ENCODE results near the gene TBC1D2B. TPM values are rescaled to one million over a fixed set of nuclear protein-coding genes. Genes with fewer than 3 reads are reported as not detected.

The TBC1D2B gene
- total and polyA plus RNA-seq, 3 donors from 2014 or later = 28.9 to 41.5 (median 40.6) TPM

DNA sequence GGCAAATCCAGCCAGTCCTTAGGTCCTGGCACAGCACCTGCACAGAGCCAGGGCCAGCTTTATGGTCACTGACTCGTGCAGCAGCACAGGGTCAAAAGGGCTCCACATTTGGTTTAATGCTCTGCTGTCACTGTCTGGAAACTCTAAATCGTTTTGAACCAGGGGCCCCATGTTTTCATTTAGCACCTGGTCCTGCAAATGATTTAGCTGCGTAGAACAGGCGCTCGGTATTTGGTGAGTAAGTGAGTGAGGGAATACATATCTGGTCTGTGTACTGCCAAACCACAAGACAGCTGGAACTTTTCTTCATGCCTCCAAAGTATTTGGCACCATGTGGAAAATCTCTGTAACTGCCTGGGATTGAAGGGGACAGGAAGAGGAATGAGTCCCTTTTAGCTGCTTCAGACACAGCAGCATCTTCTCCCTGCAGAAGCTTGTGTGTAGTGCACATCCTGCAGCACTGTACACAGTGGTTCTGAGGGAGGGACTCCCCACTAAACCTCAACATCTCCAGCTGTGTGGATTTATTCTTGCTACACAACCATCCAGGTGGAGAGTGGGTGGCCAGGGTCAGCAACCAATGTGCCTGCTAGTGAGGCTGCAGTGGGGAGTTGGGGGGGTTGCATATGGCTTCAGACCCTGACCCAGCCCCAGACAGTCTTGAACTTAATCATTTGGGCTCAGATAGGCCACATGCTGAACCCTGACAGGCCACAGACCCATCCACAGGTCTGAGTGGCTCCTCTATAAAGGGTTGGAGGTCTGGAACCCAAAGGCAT, 15.9 kb upstream of the TBC1D2B start:
- Histone ChIP-seq H3K4me3 (no peak overlapping the region), H3K27ac (no peak overlapping the region), H3K4me1 (no peaks in the 10 kb centered on the region), H3K9me3 (no peaks in the 10 kb centered on the region), H3K27me3 (no peaks in the 10 kb centered on the region), H3K36me3 (ENCODE audit: low read depth, missing control alignments) (no peaks in the 10 kb centered on the region)
- intact Hi-C loops (cut with DNase I; ENCODE audit: low total_unique reads) = no loop called here
- DNase-seq = no peak
- no peak for TF ChIP-seq POLR2A (IDR thresholded peaks at IDR 0.05)
- TF ChIP-seq, protein P1, sequence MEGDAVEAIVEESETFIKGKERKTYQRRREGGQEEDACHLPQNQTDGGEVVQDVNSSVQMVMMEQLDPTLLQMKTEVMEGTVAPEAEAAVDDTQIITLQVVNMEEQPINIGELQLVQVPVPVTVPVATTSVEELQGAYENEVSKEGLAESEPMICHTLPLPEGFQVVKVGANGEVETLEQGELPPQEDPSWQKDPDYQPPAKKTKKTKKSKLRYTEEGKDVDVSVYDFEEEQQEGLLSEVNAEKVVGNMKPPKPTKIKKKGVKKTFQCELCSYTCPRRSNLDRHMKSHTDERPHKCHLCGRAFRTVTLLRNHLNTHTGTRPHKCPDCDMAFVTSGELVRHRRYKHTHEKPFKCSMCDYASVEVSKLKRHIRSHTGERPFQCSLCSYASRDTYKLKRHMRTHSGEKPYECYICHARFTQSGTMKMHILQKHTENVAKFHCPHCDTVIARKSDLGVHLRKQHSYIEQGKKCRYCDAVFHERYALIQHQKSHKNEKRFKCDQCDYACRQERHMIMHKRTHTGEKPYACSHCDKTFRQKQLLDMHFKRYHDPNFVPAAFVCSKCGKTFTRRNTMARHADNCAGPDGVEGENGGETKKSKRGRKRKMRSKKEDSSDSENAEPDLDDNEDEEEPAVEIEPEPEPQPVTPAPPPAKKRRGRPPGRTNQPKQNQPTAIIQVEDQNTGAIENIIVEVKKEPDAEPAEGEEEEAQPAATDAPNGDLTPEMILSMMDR (IDR thresholded peaks at IDR 0.05) = no peak
- 40 to 72% methylated on average over 5 of the region's 5 CpGs for WGBS, 2 donors

DNA sequence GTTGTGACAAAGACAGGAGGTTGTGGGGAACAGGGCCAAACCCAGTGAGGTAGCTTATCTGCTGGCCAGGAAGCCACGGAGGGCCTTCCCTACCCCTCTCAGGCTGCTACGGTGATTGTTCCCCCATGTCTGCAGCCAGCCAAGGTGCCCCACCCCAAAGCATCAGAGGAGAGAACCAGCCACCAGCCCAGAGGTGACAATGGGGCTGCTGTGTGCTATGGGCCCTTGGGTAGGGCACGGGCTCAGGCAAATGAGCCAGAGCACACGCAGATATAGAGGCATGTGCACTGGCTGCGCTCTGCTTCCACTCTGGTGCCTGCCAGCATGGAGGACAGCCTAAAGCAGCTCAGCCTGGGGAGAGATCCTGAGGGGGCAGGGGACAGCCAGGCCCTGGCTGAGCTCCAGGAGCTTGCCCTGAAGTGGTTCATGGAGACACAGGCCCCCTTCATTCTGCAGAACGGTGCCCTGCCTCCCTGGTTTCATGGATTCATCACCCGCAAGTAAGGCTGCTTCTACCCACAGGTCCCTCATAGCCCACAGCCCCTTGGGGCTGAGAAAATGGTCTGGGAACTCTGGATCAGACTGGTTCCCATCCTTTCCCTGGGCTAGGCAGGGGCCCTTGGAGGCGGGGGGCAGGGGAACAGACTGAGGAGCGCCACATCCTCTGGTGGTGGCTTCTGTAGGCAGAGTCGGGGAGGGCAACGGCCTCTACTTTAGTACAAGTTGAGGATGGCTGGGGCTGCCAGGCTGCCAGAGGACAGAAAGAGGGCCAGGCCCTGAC, 14.9 kb upstream of the TBC1D2B start, which contains the start of gene SH2D7:
TSS of gene SH2D7 (plus strand) at position 301 of the 781 bp plus-strand sequence. CDS start at position 325, 24 bp downstream.
- intact Hi-C loops (cut with DNase I; ENCODE audit: low total_unique reads) = no loop called here
- H3K27me3 ChIP-seq = no peaks in the 10 kb centered on the region

DNA sequence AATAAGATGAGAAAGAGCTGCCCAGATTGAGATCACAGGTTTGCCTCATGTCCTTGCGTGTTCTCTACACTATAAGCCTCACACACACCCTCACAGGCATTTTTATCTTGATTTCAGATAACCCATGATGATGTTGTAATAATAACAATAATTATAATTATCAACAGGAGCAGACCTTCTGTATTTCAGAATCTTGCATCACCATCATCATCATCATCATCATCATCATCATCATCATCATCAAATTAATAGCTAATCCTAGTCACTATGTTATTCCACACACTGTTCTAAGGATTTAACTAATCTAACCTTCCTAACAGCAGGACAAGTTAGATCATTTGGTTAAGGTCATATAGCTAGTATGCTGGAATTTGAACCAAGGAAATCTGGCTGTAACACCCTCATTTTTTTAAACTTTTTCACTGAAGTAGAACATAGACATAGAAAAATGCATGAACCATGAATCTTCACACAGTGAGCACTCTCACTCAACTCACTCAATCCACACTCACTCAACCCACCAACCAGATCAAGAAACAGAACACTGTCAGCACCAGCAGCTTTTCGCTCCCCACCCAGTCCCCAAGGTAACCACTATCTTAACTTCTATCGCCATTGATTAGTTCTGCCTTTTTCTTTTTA, 13.0 kb upstream of the TBC1D2B start:
- no peak for DNase-seq
- no peak overlapping the region for H3K27ac ChIP-seq
- H3K4me1 ChIP-seq = no peaks in the 10 kb centered on the region
- no peaks in the 10 kb centered on the region for H3K36me3 ChIP-seq (ENCODE audit: low read depth, missing control alignments)
- H3K27me3 ChIP-seq = no peaks in the 10 kb centered on the region
- no peak for TF ChIP-seq POLR2A (IDR thresholded peaks at IDR 0.05)
- TF ChIP-seq, protein P1 (IDR thresholded peaks at IDR 0.05) = no peak
- H3K4me3 ChIP-seq = no peak overlapping the region
- H3K9me3 ChIP-seq = no peaks in the 10 kb centered on the region
- intact Hi-C loops (cut with DNase I; ENCODE audit: low total_unique reads) = no loop called here
- WGBS, 2 donors = 88% methylated on average over 3 of the region's 3 CpGs

More for the DNA sequence above, 14.9 kb upstream of the TBC1D2B start, which contains the start of gene SH2D7:
- Histone ChIP-seq H3K36me3 (ENCODE audit: low read depth, missing control alignments) (no peaks in the 10 kb centered on the region), H3K9me3 (no peaks in the 10 kb centered on the region), H3K27ac (no peak within 1 kb of the TSS), H3K4me1 (no peaks in the 10 kb centered on the region), H3K4me3 (no peak within 1 kb of the TSS)
- no peak for DNase-seq
- TF ChIP-seq, protein P1 (IDR thresholded peaks at IDR 0.05) = no peak
- no peak for TF ChIP-seq POLR2A (IDR thresholded peaks at IDR 0.05)
- WGBS, 2 donors = 74 to 76% methylated on average over 4 to 11 of the region's 11 CpGs

DNA sequence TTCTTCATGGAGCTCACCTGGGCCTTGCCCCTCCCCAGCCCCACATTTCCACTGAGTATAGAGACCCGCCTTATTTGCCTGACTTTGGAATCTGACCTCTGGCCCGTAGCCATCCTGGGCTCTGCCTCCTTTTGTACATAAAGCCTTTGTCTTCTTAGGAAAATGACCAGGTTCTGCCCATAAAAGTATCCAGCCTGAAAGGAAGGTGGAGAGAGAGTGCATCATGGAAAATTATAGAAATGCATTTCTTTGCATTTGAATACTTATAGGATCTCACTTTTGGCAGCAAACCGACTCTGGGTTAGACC, 11.2 kb upstream of the TBC1D2B start:
- no peak for TF ChIP-seq POLR2A (IDR thresholded peaks at IDR 0.05)
- TF ChIP-seq, protein P1 (IDR thresholded peaks at IDR 0.05) = no peak
- Histone ChIP-seq H3K27me3 (no peaks in the 10 kb centered on the region), H3K27ac (no peak overlapping the region), H3K36me3 (ENCODE audit: low read depth, missing control alignments) (no peaks in the 10 kb centered on the region), H3K4me1 (peaks cover 7% of the 10 kb centered on the region), H3K4me3 (no peak overlapping the region), H3K9me3 (no peaks in the 10 kb centered on the region)
- WGBS, 2 donors = 85 to 86% methylated on average over 3 of the region's 3 CpGs
- no peak for DNase-seq
- intact Hi-C loops (cut with DNase I; ENCODE audit: low total_unique reads) = no loop called here

Data from testis (tissue), 3 donors.